ENCODE measurements around the gene A3GALT2. TPM values are rescaled to one million over a fixed set of nuclear protein-coding genes. Genes with fewer than 3 reads are reported as not detected.

Gene A3GALT2
- total RNA-seq, 1 donor from 2014 or later = not detected

- DNase-seq (ENCODE audit: missing footprints) (no peak), ATAC-seq (no peak)
- intact Hi-C loops (cut with DNase I) = no loop called here
These were observed 51.3 kb downstream of the A3GALT2 start for GRCh38 chr1:33269621-33270020.

GRCh38 chr1:33268927-33269610 lies 51.8 kb downstream of the A3GALT2 start:
- intact Hi-C loops (cut with DNase I) = no loop called here
- no peak for DNase-seq (ENCODE audit: missing footprints)
- ATAC-seq = peak; percentile 45

GRCh38 chr1:33268457-33268856 lies 52.4 kb downstream of the A3GALT2 start:
- intact Hi-C loops (cut with DNase I) = no loop called here
- DNase-seq (ENCODE audit: missing footprints) = no peak
- ATAC-seq = no peak

GRCh38 chr1:33267468-33268205 lies 53.3 kb downstream of the A3GALT2 start:
- no peak for ATAC-seq
- no peak for DNase-seq (ENCODE audit: missing footprints)
- intact Hi-C loops (cut with DNase I) = no loop called here

- no peak for DNase-seq (ENCODE audit: missing footprints)
- no peak for ATAC-seq
- intact Hi-C loops (cut with DNase I) = no loop called here
These were observed 54.1 kb downstream of the A3GALT2 start for GRCh38 chr1:33266766-33267165.

GRCh38 chr1:33265780-33266605 lies 54.9 kb downstream of the A3GALT2 start:
- DNase-seq (ENCODE audit: missing footprints) (no peak), ATAC-seq (no peak)

GRCh38 chr1:33263890-33264504 lies 56.9 kb downstream of the A3GALT2 start:
- ATAC-seq (no peak), DNase-seq (ENCODE audit: missing footprints) (no peak)
- intact Hi-C loops (cut with DNase I) = no loop called here

More at GRCh38 chr1:33265780-33266605, 54.9 kb downstream of the A3GALT2 start:
- intact Hi-C loops (cut with DNase I) = no loop called here

GRCh38 chr1:33261344-33261743 lies 59.6 kb downstream of the A3GALT2 start:
- ATAC-seq (no peak), DNase-seq (ENCODE audit: missing footprints) (no peak)
- intact Hi-C loops (cut with DNase I) = no loop called here

GRCh38 chr1:33260439-33260838 lies 60.5 kb downstream of the A3GALT2 start:
- intact Hi-C loops (cut with DNase I) = no loop called here
- no peak for DNase-seq (ENCODE audit: missing footprints)
- no peak for ATAC-seq

GRCh38 chr1:33259879-33260278 lies 61.0 kb downstream of the A3GALT2 start:
- intact Hi-C loops (cut with DNase I) = loop anchor here (10.0 kb wide), 1 partner anchor 105 kb away; no protein-coding TSS in a partner anchor
- DNase-seq (ENCODE audit: missing footprints) (no peak), ATAC-seq (no peak)

GRCh38 chr1:33258788-33259274 lies 62.1 kb downstream of the A3GALT2 start:
- DNase-seq (ENCODE audit: missing footprints) = no peak
- no peak for ATAC-seq
- intact Hi-C loops (cut with DNase I) = loop anchor here (10.0 kb wide), 1 partner anchor 104 kb away; no protein-coding TSS in a partner anchor

GRCh38 chr1:33257772-33258712 lies 62.9 kb downstream of the A3GALT2 start:
- DNase-seq (ENCODE audit: missing footprints) (no peak), ATAC-seq (no peak)
- intact Hi-C loops (cut with DNase I) = loop anchor here (10.0 kb wide), 1 partner anchor 103 kb away; no protein-coding TSS in a partner anchor

- ATAC-seq = no peak
- intact Hi-C loops (cut with DNase I) = loop anchor here (10.0 kb wide), 1 partner anchor 102 kb away; no protein-coding TSS in a partner anchor
- DNase-seq (ENCODE audit: missing footprints) = no peak
These were observed 63.6 kb downstream of the A3GALT2 start for GRCh38 chr1:33257207-33257771.

Small RNAs within 50 kb of the gene (microRNA-seq; reads per million reads assigned to microRNA genes)
- 38.7 reads per million, percentile 41 among the genes with 10 or more reads in this experiment for gene MIR3605

Other genes with a start within 250 kb of the A3GALT2 start
- 2.1 TPM for gene AZIN2, start 239.9 kb downstream of the A3GALT2 start, total RNA-seq
- 2.3 TPM for gene TRIM62, start 139.1 kb downstream of the A3GALT2 start, total RNA-seq
- 30.3 TPM for gene ZNF362, start 64.6 kb downstream of the A3GALT2 start, total RNA-seq
- gene PHC2, start 110.0 kb upstream of the A3GALT2 start, total RNA-seq = 102 TPM
- 4.7 TPM for gene ZSCAN20, start 151.5 kb upstream of the A3GALT2 start, total RNA-seq